Measurements from ENCODE around the gene ADGRL3. TPM values are rescaled to one million over a fixed set of nuclear protein-coding genes. Genes with fewer than 3 reads are reported as not detected.
"Not testable (repeated sequence)": the region's sequence is repeated elsewhere in the genome, so short reads cannot be mapped to it uniquely, and the experiment has no call there.

ADGRL3 gene
- total RNA-seq, 1 experiment from 2014 or later, result not detected

DNA sequence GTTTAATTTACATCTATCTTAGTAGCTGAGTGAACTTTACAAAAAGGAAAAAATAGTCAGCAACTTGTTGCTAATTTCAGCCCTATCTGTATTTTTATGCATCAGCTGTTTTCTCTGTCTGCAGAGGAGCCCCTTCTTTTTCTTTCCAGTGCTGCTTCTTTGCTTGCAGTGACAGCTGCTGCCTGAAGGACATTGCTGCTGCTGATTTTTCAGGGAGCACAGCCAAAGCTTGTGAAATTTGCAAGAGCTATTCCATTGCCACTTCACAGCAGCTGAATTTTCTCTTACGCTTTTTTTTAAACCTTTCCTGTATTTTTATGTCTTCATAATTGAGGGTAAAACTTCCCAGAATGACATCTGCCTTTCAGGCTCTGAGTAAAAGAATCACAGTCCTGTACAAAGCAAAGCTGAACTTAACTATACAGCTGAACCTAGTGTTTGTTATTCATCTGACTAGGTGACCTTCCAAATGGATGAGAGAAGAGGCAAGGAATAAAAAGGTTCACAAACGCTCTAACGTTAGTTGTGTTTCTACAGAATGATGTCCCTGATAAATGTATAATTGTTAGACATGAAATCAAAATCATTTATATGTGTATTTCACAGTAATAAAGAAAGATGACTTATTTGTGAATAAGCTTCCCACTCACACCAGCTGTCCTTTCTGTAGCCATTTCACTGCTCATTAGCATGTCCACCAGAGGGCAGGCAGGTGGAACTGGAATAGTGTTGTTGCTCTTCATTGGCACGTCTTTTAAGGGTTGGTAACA is 541.4 kb downstream of the ADGRL3 start:
- Histone ChIP-seq H3K27ac (ENCODE audit: low read length) (no peak overlapping the region), H3K9ac (ENCODE audit: low read length) (no peak overlapping the region), H3K79me2 (ENCODE audit: low read length) (no peaks in the 10 kb centered on the region), H3K4me3 (ENCODE audit: low read length) (no peak overlapping the region), H3K27me3 (ENCODE audit: low read length) (no peaks in the 10 kb centered on the region), H4K20me1 (ENCODE audit: insufficient read depth, low read depth, low read length) (no peaks in the 10 kb centered on the region), H3K4me1 (ENCODE audit: low read length) (no peaks in the 10 kb centered on the region), H3K9me2 (replicated peaks; ENCODE audit: insufficient read depth, low read length) (no peaks in the 10 kb centered on the region), H2AFZ (ENCODE audit: low read length) (no peak overlapping the region), H3K4me2 (ENCODE audit: low read depth, low read length, poor library complexity, severe bottlenecking) (no peak overlapping the region), H3K9me3 (ENCODE audit: low read length) (peaks cover 17% of the 10 kb centered on the region), H3K36me3 (ENCODE audit: insufficient read depth, low read length) (no peaks in the 10 kb centered on the region)
- DNase-seq, result no peak

DNA sequence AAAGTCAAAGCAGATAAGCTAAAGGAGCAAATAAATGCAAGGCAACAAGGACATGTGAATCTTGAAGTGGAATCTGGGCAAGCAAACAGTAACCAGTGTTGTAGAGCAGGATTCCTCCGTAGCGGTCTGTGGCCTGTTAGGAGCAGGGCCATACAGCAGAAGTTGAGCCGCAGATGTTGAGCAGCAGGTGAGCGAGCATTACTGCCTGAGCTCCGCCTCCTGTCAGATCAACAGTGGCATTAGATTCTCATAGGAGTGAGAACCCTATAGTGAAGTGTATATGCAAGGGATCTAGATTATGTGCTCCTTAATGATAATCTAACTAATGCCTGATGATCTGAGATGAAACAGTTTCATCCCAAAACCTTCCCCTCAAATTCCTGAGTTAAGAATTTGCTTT is 550.7 kb downstream of the ADGRL3 start:
- Histone ChIP-seq H3K27me3 (ENCODE audit: low read length) (no peaks in the 10 kb centered on the region), H3K27ac (ENCODE audit: low read length) (no peak overlapping the region), H3K4me1 (ENCODE audit: low read length) (no peaks in the 10 kb centered on the region), H3K4me2 (ENCODE audit: low read depth, low read length, poor library complexity, severe bottlenecking) (no peak overlapping the region), H3K36me3 (ENCODE audit: insufficient read depth, low read length) (no peaks in the 10 kb centered on the region), H3K9ac (ENCODE audit: low read length) (no peak overlapping the region), H3K9me2 (replicated peaks; ENCODE audit: insufficient read depth, low read length) (no peaks in the 10 kb centered on the region), H4K20me1 (ENCODE audit: insufficient read depth, low read depth, low read length) (no peaks in the 10 kb centered on the region), H3K79me2 (ENCODE audit: low read length) (no peaks in the 10 kb centered on the region), H2AFZ (ENCODE audit: low read length) (no peak overlapping the region), H3K9me3 (ENCODE audit: low read length) (no peaks in the 10 kb centered on the region), H3K4me3 (ENCODE audit: low read length) (no peak overlapping the region)
- DNase-seq, result no peak

- Histone ChIP-seq H3K9me3 (ENCODE audit: low read length) (no peaks in the 10 kb centered on the region), H3K4me2 (ENCODE audit: low read depth, low read length, poor library complexity, severe bottlenecking) (no peak overlapping the region)
Measured at GRCh38 chr4:61752617-61753016, 552.5 kb downstream of the ADGRL3 start.

DNA sequence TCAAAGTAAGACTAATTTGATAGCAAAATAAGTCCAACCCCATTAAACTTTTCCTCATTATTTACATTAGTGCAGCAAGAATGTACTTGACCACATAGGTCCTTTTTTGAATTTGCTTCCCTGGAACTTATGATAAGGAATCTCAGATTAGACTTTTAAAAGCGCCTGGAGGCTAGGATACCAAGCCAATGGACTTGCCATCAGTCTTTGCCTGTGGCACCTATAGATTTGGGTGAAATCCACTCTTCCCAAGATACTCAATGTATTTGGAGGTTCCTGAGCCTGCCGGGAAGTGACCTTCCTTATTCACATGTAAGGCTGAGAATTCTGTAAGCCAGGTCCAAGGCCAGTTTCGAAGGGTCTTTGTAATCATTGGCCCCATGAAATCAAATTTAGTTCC is 553.6 kb downstream of the ADGRL3 start:
- Histone ChIP-seq H3K79me2 (ENCODE audit: low read length) (no peaks in the 10 kb centered on the region), H2AFZ (ENCODE audit: low read length) (no peak overlapping the region), H3K27ac (ENCODE audit: low read length) (no peak overlapping the region), H3K9ac (ENCODE audit: low read length) (no peak overlapping the region), H3K4me1 (ENCODE audit: low read length) (no peaks in the 10 kb centered on the region), H3K36me3 (ENCODE audit: insufficient read depth, low read length) (no peaks in the 10 kb centered on the region), H4K20me1 (ENCODE audit: insufficient read depth, low read depth, low read length) (no peaks in the 10 kb centered on the region), H3K27me3 (ENCODE audit: low read length) (no peaks in the 10 kb centered on the region), H3K9me2 (replicated peaks; ENCODE audit: insufficient read depth, low read length) (no peaks in the 10 kb centered on the region), H3K4me2 (ENCODE audit: low read depth, low read length, poor library complexity, severe bottlenecking) (no peak overlapping the region), H3K4me3 (ENCODE audit: low read length) (no peak overlapping the region), H3K9me3 (ENCODE audit: low read length) (no peaks in the 10 kb centered on the region)
- DNase-seq, result no peak

More at GRCh38 chr4:61752617-61753016, 552.5 kb downstream of the ADGRL3 start:
- no peaks in the 10 kb centered on the region for H3K9me2 ChIP-seq (replicated peaks; ENCODE audit: insufficient read depth, low read length)
- no peak for DNase-seq
- no peak overlapping the region for H3K9ac ChIP-seq (ENCODE audit: low read length)
- no peak overlapping the region for H2AFZ ChIP-seq (ENCODE audit: low read length)
- H3K36me3 ChIP-seq (ENCODE audit: insufficient read depth, low read length), result no peaks in the 10 kb centered on the region
- H3K4me3 ChIP-seq (ENCODE audit: low read length), result no peak overlapping the region
- no peaks in the 10 kb centered on the region for H4K20me1 ChIP-seq (ENCODE audit: insufficient read depth, low read depth, low read length)
- no peaks in the 10 kb centered on the region for H3K27me3 ChIP-seq (ENCODE audit: low read length)
- no peaks in the 10 kb centered on the region for H3K4me1 ChIP-seq (ENCODE audit: low read length)
- H3K79me2 ChIP-seq (ENCODE audit: low read length), result no peaks in the 10 kb centered on the region
- H3K27ac ChIP-seq (ENCODE audit: low read length), result no peak overlapping the region

DNA sequence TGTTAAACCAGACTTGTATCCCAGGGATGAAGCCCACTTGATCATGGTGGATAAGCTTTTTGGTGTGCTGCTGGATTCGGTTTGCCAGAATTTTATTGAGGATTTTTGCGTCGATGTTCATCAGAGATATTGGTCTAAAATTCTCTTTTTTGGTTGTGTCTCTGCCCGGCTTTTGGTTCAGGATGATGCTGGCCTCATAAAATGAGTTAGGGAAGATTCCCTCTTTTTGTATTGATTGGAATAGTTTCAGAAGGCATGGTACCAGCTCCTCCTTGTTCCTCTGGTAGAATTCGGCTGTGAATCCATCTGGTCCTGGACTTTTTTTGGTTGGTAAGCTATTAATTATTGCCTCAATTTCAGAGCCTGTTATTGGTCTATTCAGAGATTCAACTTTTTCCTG is 556.8 kb downstream of the ADGRL3 start:
- H3K4me3 ChIP-seq (ENCODE audit: low read length); H3K9me2 ChIP-seq (replicated peaks; ENCODE audit: insufficient read depth, low read length); H3K27me3 ChIP-seq (ENCODE audit: low read length); H3K4me2 ChIP-seq (ENCODE audit: low read depth, low read length, poor library complexity, severe bottlenecking); DNase-seq; H3K27ac ChIP-seq (ENCODE audit: low read length); H3K36me3 ChIP-seq (ENCODE audit: insufficient read depth, low read length); H3K9ac ChIP-seq (ENCODE audit: low read length); H2AFZ ChIP-seq (ENCODE audit: low read length); H3K9me3 ChIP-seq (ENCODE audit: low read length); H3K79me2 ChIP-seq (ENCODE audit: low read length); H3K4me1 ChIP-seq (ENCODE audit: low read length); H4K20me1 ChIP-seq (ENCODE audit: insufficient read depth, low read depth, low read length): not testable (repeated sequence)

DNA sequence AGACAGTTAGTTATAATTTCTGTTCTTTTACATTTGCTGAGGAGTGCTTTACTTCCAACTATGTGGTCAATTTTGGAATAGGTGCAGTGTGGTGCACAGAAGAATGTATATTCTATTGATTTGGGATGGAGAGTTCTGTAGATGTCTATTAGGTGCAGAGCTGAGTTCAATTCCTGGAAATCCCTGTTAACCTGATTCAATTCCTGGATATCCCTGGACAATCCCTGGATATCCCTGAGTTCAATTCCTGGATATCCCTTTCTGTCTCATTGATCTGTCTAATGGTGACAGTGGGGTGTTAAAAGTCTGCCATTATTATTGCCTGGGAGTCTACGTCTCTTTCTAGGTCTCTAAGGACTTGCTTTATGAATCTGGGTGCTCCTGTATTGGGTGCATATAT is 557.9 kb downstream of the ADGRL3 start:
- not testable (repeated sequence) for H4K20me1 ChIP-seq (ENCODE audit: insufficient read depth, low read depth, low read length); H3K27me3 ChIP-seq (ENCODE audit: low read length); H3K4me3 ChIP-seq (ENCODE audit: low read length); H2AFZ ChIP-seq (ENCODE audit: low read length); DNase-seq; H3K4me1 ChIP-seq (ENCODE audit: low read length); H3K9me3 ChIP-seq (ENCODE audit: low read length); H3K27ac ChIP-seq (ENCODE audit: low read length); H3K9me2 ChIP-seq (replicated peaks; ENCODE audit: insufficient read depth, low read length); H3K36me3 ChIP-seq (ENCODE audit: insufficient read depth, low read length); H3K4me2 ChIP-seq (ENCODE audit: low read depth, low read length, poor library complexity, severe bottlenecking); H3K9ac ChIP-seq (ENCODE audit: low read length); H3K79me2 ChIP-seq (ENCODE audit: low read length)

- not testable (repeated sequence) for H2AFZ ChIP-seq (ENCODE audit: low read length); H3K4me3 ChIP-seq (ENCODE audit: low read length); H3K4me2 ChIP-seq (ENCODE audit: low read depth, low read length, poor library complexity, severe bottlenecking); H3K9me2 ChIP-seq (replicated peaks; ENCODE audit: insufficient read depth, low read length); H3K9me3 ChIP-seq (ENCODE audit: low read length); H3K27ac ChIP-seq (ENCODE audit: low read length); DNase-seq; H3K4me1 ChIP-seq (ENCODE audit: low read length); H3K27me3 ChIP-seq (ENCODE audit: low read length); H3K79me2 ChIP-seq (ENCODE audit: low read length); H4K20me1 ChIP-seq (ENCODE audit: insufficient read depth, low read depth, low read length); H3K9ac ChIP-seq (ENCODE audit: low read length); H3K36me3 ChIP-seq (ENCODE audit: insufficient read depth, low read length)
Measured at GRCh38 chr4:61758596-61758995, 558.5 kb downstream of the ADGRL3 start.

- not testable (repeated sequence) for H3K4me3 ChIP-seq (ENCODE audit: low read length); H4K20me1 ChIP-seq (ENCODE audit: insufficient read depth, low read depth, low read length); H3K27me3 ChIP-seq (ENCODE audit: low read length); H3K9me2 ChIP-seq (replicated peaks; ENCODE audit: insufficient read depth, low read length); H3K9ac ChIP-seq (ENCODE audit: low read length); H3K4me2 ChIP-seq (ENCODE audit: low read depth, low read length, poor library complexity, severe bottlenecking); H3K36me3 ChIP-seq (ENCODE audit: insufficient read depth, low read length); H2AFZ ChIP-seq (ENCODE audit: low read length); H3K9me3 ChIP-seq (ENCODE audit: low read length); H3K27ac ChIP-seq (ENCODE audit: low read length); H3K79me2 ChIP-seq (ENCODE audit: low read length); DNase-seq; H3K4me1 ChIP-seq (ENCODE audit: low read length)
Measured at GRCh38 chr4:61759245-61759644, 559.1 kb downstream of the ADGRL3 start.

DNA sequence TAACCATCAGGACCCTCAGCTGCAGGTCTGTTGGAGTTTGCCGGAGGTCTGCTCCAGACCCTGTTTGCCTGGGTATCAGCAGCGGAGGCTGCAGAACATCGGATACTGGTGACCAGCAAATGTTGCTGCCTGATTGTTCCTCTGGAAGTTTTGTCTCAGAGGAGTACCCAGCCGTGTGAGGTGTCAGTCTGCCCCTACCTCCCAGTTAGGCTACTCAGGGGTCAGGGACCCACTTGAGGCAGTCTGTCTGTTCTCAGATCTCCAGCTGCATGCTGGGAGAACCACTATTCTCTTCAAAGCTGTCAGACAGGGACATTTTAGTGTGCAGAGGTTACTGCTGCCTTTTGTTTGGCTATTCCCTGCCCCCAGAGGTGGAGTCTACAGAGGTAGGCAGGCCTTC is 559.8 kb downstream of the ADGRL3 start:
- not testable (repeated sequence) for H4K20me1 ChIP-seq (ENCODE audit: insufficient read depth, low read depth, low read length); H3K27me3 ChIP-seq (ENCODE audit: low read length); DNase-seq; H2AFZ ChIP-seq (ENCODE audit: low read length); H3K36me3 ChIP-seq (ENCODE audit: insufficient read depth, low read length); H3K9me2 ChIP-seq (replicated peaks; ENCODE audit: insufficient read depth, low read length); H3K4me3 ChIP-seq (ENCODE audit: low read length); H3K79me2 ChIP-seq (ENCODE audit: low read length); H3K9me3 ChIP-seq (ENCODE audit: low read length); H3K27ac ChIP-seq (ENCODE audit: low read length); H3K4me2 ChIP-seq (ENCODE audit: low read depth, low read length, poor library complexity, severe bottlenecking); H3K9ac ChIP-seq (ENCODE audit: low read length); H3K4me1 ChIP-seq (ENCODE audit: low read length)
